Breast epithelium (tissue), 4 donors: ENCODE measurements around the gene DBH. TPM values are rescaled to one million over a fixed set of nuclear protein-coding genes. Genes with fewer than 3 reads are reported as not detected.

Experiments
- DNase-seq, 2 donors: peaks; one replicate each; pipeline ENCODE4 v3.0.0-alpha.2; 2019; ENCODE audit warnings: low spot score in 2 of 2
- H3K27ac ChIP-seq, 2 donors: fragments of 200-600 bp; sonication (generic) in 1 of 2; one replicate each; pipeline ENCODE4 v1.5.1; 2016 to 2019; ENCODE audit warnings: mild to moderate bottlenecking in 1 of 2
- H3K27me3 ChIP-seq, 2 donors: fragments of 200-600 bp; sonication (generic) in 1 of 2; one replicate each; pipeline versions ENCODE4 v1.5.1 to v1.6.0; 2017 to 2019; ENCODE audit warnings: control low read depth in 1 of 2, mild to moderate bottlenecking in 1 of 2
- H3K36me3 ChIP-seq: fragments of 200-600 bp; one replicate; pipeline ENCODE4 v1.5.1; 2019
- H3K4me1 ChIP-seq, 2 donors: fragments of 200-600 bp; sonication (generic); one replicate each; pipeline ENCODE4 v1.5.1; 2016 to 2019; ENCODE audit warnings: control low read depth in 1 of 2
- H3K4me3 ChIP-seq, 3 donors: fragments of 200-600 bp; sonication (generic); 1 replicate in 2 of 3; 2 replicates in 1 of 3; pipeline ENCODE4 v1.5.1; 2016 to 2019; ENCODE audit warnings: mild to moderate bottlenecking in 3 of 3, moderate library complexity in 2 of 3
- H3K9me3 ChIP-seq, 2 donors: fragments of 200-600 bp; sonication (generic) in 1 of 2; one replicate each; pipeline ENCODE4 v1.5.1; 2016 to 2019; ENCODE audit warnings: control low read depth in 1 of 2
- POLR2A ChIP-seq: fragments of 450-650 bp; IDR thresholded peaks from one replicate; pipeline ENCODE4 v1.6.1; 2016; ENCODE audit warnings: antibody characterized with exemption, mild to moderate bottlenecking, moderate library complexity
- POLR2AphosphoS5 ChIP-seq, 3 donors: sonication (generic); formaldehyde crosslinking; IDR thresholded peaks; one replicate each; pipeline ENCODE4 v1.6.1; 2017; ENCODE audit warnings: antibody characterized with exemption in 3 of 3
- intact Hi-C: fragments of 100-400 bp; cut with DNase I; formaldehyde crosslinking; loops from one replicate; pipeline ENCODE4 v1.15.1; 2023; ENCODE audit warnings: low total_unique reads
- total RNA-seq, 3 donors: library from RNA; depleted of rRNA; stranded (reverse); fragments of >200 nt; gene quantifications; one replicate each; pipeline ENCODE4 v1.1.0, GENCODE V29; 2016
- TF ChIP-seq, protein P1 (sequence below), 3 donors: fragments of 450-650 bp; IDR thresholded peaks; one replicate each; pipeline ENCODE4 v1.5.1; 2016 to 2017; ENCODE audit warnings: antibody characterized with exemption in 3 of 3, mild to moderate bottlenecking in 3 of 3, moderate library complexity in 3 of 3

The DBH gene
- total RNA-seq, 3 donors from 2014 or later, result not detected

DNA sequence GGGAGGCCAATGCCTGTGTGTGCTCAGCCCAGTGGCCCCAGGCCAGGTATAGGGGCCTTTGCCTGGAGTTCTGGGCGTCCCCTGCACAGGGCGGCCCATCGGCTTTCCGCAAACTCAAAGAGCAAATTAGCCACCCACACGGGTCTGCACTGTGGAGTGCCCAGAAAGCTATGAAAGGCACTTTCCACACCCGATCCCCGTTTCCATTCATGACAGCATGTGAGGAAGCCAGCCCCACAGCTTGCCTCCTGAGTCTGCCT, 5.2 kb downstream of the DBH start:
- H3K27me3 ChIP-seq, result peaks cover 0 to 13% of the 10 kb centered on the region in 2 donors
- H3K4me3 ChIP-seq, result no peak overlapping the region
- H3K4me1 ChIP-seq, result no peaks in the 10 kb centered on the region
- DNase-seq, result no peak
- TF ChIP-seq, protein P1, sequence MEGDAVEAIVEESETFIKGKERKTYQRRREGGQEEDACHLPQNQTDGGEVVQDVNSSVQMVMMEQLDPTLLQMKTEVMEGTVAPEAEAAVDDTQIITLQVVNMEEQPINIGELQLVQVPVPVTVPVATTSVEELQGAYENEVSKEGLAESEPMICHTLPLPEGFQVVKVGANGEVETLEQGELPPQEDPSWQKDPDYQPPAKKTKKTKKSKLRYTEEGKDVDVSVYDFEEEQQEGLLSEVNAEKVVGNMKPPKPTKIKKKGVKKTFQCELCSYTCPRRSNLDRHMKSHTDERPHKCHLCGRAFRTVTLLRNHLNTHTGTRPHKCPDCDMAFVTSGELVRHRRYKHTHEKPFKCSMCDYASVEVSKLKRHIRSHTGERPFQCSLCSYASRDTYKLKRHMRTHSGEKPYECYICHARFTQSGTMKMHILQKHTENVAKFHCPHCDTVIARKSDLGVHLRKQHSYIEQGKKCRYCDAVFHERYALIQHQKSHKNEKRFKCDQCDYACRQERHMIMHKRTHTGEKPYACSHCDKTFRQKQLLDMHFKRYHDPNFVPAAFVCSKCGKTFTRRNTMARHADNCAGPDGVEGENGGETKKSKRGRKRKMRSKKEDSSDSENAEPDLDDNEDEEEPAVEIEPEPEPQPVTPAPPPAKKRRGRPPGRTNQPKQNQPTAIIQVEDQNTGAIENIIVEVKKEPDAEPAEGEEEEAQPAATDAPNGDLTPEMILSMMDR (IDR thresholded peaks at IDR 0.05), result no peak
- TF ChIP-seq POLR2AphosphoS5 (IDR thresholded peaks at IDR 0.05), result no peak
- no peak for TF ChIP-seq POLR2A
- H3K27ac ChIP-seq, result no peak overlapping the region
- no peaks in the 10 kb centered on the region for H3K36me3 ChIP-seq
- no peaks in the 10 kb centered on the region for H3K9me3 ChIP-seq
- intact Hi-C loops, result no loop called here

DNA sequence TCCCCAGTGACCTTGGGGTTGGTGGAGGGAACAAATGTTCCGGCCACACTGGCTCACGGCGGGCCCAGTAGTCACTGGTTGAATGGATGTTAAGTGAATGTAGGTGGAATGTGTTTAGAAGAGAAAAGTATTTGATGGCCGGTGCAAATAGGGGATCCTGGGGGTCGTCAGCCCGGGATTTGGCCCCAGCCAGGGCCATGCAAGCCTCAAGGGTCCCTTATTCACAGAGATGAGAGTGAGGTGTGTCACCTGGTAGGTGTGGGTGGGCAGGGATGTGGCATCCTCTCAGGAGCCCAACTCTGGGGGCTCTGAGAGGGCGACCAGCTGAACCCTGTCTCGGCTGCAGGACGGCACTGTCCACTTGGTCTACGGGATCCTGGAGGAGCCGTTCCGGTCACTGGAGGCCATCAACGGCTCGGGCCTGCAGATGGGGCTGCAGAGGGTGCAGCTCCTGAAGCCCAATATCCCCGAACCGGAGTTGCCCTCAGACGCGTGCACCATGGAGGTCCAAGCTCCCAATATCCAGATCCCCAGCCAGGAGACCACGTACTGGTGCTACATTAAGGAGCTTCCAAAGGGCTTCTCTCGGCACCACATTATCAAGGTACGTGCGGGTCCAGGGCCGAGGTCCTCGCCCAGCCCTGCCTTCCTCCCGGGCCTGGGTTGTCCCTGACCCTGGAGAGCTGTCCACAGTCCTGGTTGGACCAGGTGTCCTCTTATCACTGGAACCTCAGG, 5.9 kb downstream of the DBH start:
- DNase-seq, result no peak
- H3K9me3 ChIP-seq, result no peaks in the 10 kb centered on the region
- TF ChIP-seq POLR2A (no peak), POLR2AphosphoS5 (IDR thresholded peaks at IDR 0.05) (no peak)
- TF ChIP-seq, protein P1 (IDR thresholded peaks at IDR 0.05), result no peak
- intact Hi-C loops, result no loop called here
- H3K27ac ChIP-seq, result no peak overlapping the region
- H3K4me3 ChIP-seq, result no peak overlapping the region
- no peaks in the 10 kb centered on the region for H3K4me1 ChIP-seq
- no peaks in the 10 kb centered on the region for H3K36me3 ChIP-seq
- H3K27me3 ChIP-seq, result peaks cover 0 to 13% of the 10 kb centered on the region in 2 donors

DNA sequence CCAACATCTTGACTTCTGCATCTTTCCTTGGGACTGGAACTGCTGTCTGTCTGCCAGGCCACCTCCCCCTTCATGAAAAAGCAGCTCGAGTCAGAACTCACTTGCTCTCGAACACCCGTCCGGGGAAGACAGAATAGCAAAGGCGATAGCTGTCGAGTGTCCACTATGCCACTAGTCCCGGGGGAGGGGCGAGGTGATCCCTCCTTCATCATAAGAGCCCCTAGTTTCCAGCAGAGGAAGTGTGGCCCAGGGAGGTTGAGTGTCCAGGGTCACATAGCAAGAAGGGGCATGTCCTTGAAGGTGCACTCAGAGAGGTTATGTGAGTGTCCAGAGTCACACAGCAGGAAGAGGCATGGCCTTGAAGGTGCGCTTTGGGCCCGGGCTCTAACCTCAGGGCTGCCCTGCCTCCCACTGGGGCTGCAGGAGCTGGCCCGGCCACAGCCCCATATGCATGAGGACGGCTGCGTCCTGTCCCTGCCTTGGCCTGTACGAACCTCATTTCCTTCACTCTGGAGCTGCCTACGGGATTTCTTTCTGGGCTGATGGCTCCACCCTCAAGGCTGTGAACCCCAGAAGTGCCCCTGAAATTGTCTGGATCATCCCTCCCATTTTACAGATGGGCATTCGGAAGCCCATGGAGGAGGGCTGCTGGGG, 6.7 kb downstream of the DBH start:
- Histone ChIP-seq H3K27ac (no peak overlapping the region), H3K36me3 (no peaks in the 10 kb centered on the region), H3K9me3 (no peaks in the 10 kb centered on the region), H3K4me3 (no peak overlapping the region), H3K4me1 (no peaks in the 10 kb centered on the region), H3K27me3 (peaks cover 0 to 19% of the 10 kb centered on the region in 2 donors)
- intact Hi-C loops, result no loop called here
- TF ChIP-seq, protein P1 (IDR thresholded peaks at IDR 0.05), result no peak
- TF ChIP-seq POLR2AphosphoS5 (IDR thresholded peaks at IDR 0.05), result no peak
- TF ChIP-seq POLR2A, result no peak
- no peak for DNase-seq

DNA sequence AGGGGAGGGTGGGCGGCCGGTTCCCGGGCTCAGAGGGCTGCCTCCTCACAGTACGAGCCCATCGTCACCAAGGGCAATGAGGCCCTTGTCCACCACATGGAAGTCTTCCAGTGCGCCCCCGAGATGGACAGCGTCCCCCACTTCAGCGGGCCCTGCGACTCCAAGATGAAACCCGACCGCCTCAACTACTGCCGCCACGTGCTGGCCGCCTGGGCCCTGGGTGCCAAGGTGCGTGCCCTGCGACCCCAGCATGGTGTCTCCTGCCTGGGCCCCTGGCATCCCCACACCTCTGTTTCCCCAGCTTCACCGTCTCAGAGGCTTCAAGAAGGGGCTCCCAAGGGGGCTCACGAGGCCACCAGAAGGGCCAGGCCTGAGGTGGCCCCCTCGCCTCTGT, 7.2 kb downstream of the DBH start:
- intact Hi-C loops, result no loop called here
- no peaks in the 10 kb centered on the region for H3K36me3 ChIP-seq
- H3K4me3 ChIP-seq, result no peak overlapping the region
- no peak for DNase-seq
- H3K27ac ChIP-seq, result no peak overlapping the region
- H3K27me3 ChIP-seq, result peaks cover 0 to 24% of the 10 kb centered on the region in 2 donors
- TF ChIP-seq POLR2AphosphoS5 (IDR thresholded peaks at IDR 0.05) (no peak), POLR2A (no peak)
- TF ChIP-seq, protein P1 (IDR thresholded peaks at IDR 0.05), result no peak
- no peaks in the 10 kb centered on the region for H3K4me1 ChIP-seq
- no peaks in the 10 kb centered on the region for H3K9me3 ChIP-seq

DNA sequence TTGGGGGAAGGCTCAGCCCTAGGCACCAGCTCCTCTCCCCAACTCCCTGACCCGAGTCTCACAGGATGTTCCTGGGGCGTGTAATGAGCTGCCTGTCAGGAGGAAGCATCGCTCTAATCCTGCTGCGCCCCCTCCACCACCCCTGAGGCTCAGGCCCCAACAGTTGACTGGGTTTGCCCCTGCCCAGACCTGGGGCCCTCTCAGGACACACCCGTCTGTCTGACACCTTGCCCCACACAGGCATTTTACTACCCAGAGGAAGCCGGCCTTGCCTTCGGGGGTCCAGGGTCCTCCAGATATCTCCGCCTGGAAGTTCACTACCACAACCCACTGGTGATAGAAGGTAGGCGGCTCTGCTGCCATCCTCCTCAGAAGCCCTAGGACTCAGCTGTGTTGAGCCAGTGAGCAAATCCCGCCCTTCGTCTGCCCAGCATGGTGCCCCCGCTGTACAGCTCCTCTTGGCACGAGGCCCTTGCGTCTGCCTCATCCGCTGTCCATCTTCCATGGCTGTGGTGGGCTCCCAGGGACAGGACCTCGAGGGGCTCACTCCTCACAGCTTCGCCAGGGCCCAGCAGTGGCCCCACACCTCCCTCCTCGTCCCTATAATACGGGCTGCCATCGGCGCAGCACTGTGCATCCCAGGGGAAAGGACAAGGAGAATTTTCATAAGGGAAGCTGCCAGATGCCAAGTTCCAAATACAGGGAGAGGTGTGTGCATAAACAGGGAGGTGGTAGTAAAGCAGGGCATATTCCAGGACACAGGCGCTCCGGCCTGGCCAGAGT, 8.0 kb downstream of the DBH start:
- intact Hi-C loops, result no loop called here
- H3K4me1 ChIP-seq, result no peaks in the 10 kb centered on the region

More for the DNA sequence above, 8.0 kb downstream of the DBH start:
- Histone ChIP-seq H3K36me3 (no peaks in the 10 kb centered on the region), H3K4me3 (no peak overlapping the region), H3K27ac (no peak overlapping the region), H3K9me3 (no peaks in the 10 kb centered on the region), H3K27me3 (peaks cover 0 to 25% of the 10 kb centered on the region in 2 donors)
- TF ChIP-seq POLR2A (no peak), POLR2AphosphoS5 (IDR thresholded peaks at IDR 0.05) (no peak)
- TF ChIP-seq, protein P1 (IDR thresholded peaks at IDR 0.05), result no peak
- DNase-seq, result no peak
